Dedifferentiated amniotic fluid mesenchymal stem cell (primary cell): ENCODE measurements around the gene GALNS.

Experiments
- DNase-seq: peaks from one replicate; pipeline ENCODE4 v3.0.0-alpha.2; 2016; ENCODE audit errors: extremely low spot score

GALNS gene

GRCh38 chr16:88857728-88858339, 1.1 kb upstream of the GALNS start:
- peak; percentile 54 for DNase-seq

DNA sequence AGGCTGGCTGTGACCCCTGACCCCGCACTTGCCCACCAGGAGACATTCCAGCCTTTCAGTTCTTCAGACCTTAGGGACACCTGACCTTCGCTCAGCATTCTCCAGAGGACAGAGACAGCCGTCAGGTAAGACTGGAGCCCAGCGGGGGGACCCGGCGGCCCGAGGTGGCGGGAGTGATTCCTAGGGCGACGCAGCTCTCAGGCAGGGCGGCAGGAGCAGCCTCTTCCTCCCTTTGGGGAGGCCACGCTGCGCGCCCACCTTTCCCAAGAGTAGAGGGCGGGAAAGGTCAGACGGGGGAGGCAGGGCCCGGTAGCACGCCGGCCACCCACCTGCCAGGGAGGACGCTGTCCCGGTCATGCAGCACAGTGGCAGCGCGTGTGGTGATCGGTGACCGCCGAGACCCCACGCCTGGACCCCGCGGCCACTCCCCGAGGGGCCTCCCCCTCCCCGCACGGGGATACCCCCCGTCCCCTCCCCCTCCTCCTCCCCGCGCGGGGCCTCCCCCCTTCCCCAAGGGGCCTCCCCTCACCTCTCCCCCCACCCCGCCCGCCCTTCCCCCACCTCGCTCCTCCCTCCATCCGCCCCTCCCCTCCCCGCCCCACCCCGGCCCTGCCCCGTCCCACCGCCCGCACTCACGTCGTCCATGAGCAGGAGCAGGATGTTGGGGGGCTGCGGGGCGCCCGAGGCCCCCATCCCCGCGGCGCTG, 472 bp downstream of the GALNS start:
- no peak for DNase-seq

DNA sequence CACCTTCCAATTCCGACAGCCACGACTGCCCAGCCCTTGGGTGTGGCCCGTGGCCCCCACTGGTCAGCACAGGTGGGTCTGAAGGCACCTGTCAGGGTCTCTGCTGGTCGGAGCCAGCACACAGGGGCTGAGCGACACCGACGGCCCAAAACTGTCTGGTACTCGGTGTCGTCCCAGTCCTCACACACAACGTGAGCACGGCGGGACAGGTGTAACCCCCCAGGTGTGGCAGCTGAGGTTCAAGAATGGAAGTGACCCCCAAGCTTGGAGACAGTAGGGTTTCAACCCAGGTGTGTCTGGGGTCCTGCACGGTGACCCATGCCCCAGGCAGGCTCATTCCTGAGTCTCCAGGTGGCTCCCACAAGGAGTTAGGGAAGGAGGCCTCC, 1.0 kb downstream of the GALNS start:
- DNase-seq = no peak

DNA sequence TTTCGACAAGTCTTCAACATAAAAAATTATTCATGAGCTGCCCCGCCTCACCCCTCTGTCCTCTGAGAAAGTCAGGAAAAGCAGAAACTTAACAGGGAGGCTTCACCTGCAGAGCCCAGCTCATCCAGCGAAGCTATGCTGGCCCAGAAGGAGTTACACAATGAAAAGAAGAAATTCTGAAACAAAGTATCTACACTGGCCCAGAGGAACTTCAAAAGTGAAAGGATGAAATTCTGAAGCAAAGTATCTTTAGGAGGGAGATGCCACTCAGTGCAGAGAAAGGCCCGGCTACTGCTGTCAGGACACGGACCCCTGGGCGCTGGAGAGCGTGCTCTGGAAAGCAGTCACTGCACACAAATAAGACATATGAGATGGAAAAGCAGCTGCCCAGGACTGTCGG, 1.6 kb downstream of the GALNS start:
- no peak for DNase-seq

DNA sequence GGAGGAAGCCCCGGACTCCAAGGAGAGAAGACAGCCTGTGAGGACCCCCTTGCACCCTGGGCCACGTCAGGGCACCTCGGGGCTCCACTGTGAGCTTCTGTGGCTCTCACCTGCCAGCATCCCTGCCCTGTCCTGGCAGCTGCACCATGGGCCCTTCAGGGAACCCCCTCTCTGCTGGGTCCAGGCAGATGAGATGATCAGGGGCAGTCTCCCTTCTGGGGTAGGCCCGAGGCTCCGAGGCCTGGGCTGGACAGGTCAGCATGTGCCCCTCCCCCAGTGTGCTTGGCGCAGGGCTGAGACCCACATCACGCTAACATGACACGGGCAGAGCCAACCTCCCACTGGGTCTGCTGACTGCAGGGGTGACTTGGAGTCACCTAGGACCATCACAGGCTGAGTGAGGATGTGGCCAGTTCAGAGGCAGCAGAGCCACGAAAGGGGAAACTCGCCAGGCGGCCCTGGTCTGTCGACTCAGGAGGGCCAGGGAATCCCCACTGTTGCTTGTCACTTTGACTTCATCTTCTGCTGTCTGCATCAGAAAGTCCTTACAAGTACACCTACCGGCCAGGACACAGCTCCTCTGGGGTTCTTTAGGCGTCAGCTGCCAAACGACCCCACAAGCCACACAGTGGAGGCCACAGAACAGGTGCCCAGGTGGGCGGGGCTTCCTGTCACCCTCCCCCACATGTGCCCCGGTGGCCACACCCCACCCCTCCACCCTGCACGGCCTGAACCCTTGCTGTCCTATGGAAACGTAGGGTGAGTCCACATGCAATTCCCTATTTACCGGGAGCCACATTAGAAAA, 2.2 kb downstream of the GALNS start:
- DNase-seq = no peak

- DNase-seq = no peak
Observed at GRCh38 chr16:88853325-88853941, 3.3 kb downstream of the GALNS start.

- no peak for DNase-seq
Observed at GRCh38 chr16:88851616-88852015, 5.1 kb downstream of the GALNS start.

- DNase-seq = no peak
Observed at GRCh38 chr16:88850531-88851199, 6.1 kb downstream of the GALNS start.

- DNase-seq = no peak
Observed at GRCh38 chr16:88848557-88848956, 8.2 kb downstream of the GALNS start.

DNA sequence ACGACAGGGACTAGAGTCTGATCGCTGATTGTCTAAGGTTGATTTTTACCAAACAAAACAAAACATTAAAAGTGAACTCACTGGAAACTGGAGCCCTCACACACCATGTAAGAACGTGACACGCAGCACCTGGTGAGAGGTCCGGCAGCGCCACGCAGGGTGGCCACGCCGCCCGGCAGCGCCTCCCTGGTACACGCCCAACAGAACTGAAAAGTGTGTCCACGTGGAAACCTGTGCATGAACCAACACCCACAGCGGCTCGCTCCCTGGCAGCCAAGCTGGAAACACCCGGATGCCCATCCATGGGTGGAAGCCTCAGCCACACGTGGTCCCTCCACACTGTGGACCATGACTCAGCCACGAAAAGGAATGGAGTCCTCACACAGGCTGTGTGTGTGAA, 9.1 kb downstream of the GALNS start:
- DNase-seq = no peak

GRCh38 chr16:88846088-88846487, 10.7 kb downstream of the GALNS start:
- no peak for DNase-seq

DNA sequence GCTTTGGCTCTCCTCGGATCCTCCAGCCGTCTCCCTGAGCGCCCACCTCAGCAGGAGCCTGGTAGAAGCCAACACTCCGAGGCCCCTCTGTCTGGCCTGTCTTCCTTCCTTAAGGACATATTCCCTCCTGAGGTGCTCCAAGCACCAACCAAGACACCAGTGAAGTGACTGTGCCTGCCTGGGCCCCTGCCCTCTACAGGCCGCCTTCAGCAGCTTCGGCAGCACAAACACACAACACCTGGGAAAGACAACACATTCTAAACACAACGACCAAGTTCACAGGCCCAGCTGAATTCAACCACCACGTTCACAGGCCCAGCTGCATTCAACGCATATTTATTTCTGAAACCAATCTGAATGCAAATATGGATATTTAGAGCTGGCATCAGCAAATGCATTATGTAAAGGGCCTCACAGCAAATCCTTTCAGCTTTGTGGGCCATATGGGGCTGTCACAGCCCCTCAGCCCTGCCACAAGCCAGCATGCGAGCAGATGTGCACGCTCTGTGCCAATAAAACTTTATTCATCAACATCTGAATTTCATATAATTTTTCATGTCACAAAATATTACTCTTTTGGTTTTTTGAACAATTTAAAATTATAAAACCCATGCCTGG, 12.2 kb downstream of the GALNS start:
- no peak for DNase-seq

DNA sequence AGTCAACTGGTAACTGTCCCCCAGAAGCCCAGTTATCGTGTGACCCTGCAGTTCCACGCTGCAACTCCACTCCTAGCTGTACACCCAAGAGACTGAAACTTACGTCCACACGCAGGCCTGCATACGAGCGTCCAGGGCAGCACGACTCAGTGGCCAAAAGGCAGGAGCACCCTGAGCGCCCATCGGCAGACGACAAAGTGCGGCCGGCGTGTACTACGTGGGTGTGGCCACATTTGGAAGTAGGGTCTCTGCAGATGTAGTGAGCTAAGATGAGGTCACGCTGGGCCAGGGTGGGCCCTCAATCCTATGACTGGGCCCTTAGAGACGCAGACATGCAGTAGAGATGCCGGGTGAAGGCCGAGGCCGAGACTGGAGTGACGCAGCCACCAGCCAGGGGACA, 13.5 kb downstream of the GALNS start:
- no peak for DNase-seq

GRCh38 chr16:88842806-88843205, 13.9 kb downstream of the GALNS start:
- no peak for DNase-seq

DNA sequence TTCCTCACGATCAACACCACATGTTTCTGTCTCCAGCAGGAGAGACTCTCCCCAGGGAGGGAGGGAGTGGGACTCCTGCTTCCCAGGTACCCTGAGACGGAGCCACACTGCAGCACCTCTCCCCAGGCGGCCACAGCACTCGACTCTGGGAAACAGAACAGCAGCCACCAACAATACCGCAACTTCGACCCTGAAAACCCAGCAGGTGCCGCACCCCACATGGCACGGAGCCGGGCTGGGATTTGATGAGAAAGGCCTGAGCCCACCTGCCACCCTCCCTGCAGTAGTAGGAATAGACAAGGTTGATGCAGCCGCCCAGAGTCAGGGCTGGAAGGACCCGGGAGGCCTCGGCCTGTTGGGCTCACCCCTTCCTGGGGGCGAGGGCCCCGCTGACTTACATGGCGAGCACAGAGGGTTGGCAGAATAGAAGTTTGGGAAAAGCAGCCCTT, 14.4 kb downstream of the GALNS start:
- DNase-seq = no peak

GRCh38 chr16:88841521-88842307, 15.0 kb downstream of the GALNS start:
- no peak for DNase-seq

GRCh38 chr16:88840600-88841215, 16.0 kb downstream of the GALNS start:
- no peak for DNase-seq

- DNase-seq = no peak
Observed at GRCh38 chr16:88839745-88840599, 16.8 kb downstream of the GALNS start.

DNA sequence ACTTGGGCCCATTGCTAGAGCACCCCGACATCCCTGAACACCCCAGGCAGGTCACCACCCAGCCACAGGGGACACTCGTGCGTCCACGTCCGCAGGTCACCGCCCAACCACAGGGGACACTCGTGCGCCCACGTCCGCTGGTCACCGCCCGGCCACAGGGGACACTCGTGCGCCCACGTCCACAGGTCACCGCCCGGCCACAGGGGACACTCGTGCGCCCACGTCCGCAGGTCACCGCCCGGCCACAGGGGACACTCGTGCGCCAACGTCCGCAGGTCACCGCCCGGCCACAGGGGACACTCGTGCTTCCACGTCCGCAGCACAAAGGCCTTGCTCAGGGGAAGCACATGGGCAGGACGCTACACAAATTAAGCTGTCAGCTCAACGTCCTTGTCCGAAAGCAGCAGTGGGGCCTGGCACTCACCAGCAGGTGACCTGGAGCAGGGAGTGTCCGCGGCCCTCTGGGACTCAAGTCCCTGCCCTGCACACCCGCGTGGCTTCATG, 17.7 kb downstream of the GALNS start:
- no peak for DNase-seq
